HepG2 (cell line): ENCODE measurements around the gene SRSF1. TPM values are rescaled to one million over a fixed set of nuclear protein-coding genes. Genes with fewer than 3 reads are reported as not detected.

ENCODE experiments used
- BATF2 ChIP-seq: sonication (generic); formaldehyde crosslinking; IDR thresholded peaks from 2 replicates; pipeline ENCODE4 v1.8.0; 2022; ENCODE audit warnings: mild to moderate bottlenecking, missing genetic modification reagents, moderate library complexity
- DDIT3 ChIP-seq: sonication (generic); formaldehyde crosslinking; IDR thresholded peaks from 2 replicates; pipeline ENCODE4 v1.4.0; 2020; ENCODE audit warnings: mild to moderate bottlenecking, missing genetic modification reagents
- E2F1 ChIP-seq: sonication (generic); formaldehyde crosslinking; IDR thresholded peaks from 2 replicates; pipeline ENCODE4 v1.5.0; 2020; ENCODE audit warnings: missing genetic modification reagents
- GMEB1 ChIP-seq: sonication (generic); formaldehyde crosslinking; IDR thresholded peaks from 2 replicates; pipeline ENCODE4 v1.5.1; 2020; ENCODE audit warnings: missing genetic modification reagents, mild to moderate bottlenecking, borderline replicate concordance
- HNF4G ChIP-seq, 2 experiments: sonication (generic) in 1 of 2; formaldehyde crosslinking in 1 of 2; IDR thresholded peaks; 2 replicates each; pipeline versions ENCODE4 v1.4.0 to v1.6.1; 2011 to 2020; ENCODE audit warnings: borderline replicate concordance in 2 of 2, low read depth in 2 of 2, mild to moderate bottlenecking in 2 of 2, low read length in 1 of 2, missing genetic modification reagents in 1 of 2, moderate library complexity in 1 of 2
- HOXA5 ChIP-seq: sonication (generic); formaldehyde crosslinking; IDR thresholded peaks from 2 replicates; pipeline ENCODE4 v1.4.0; 2020; ENCODE audit warnings: missing genetic modification reagents
- MAX ChIP-seq: IDR thresholded peaks from 2 replicates; pipeline ENCODE4 v1.6.1; 2012; ENCODE audit warnings: inconsistent platforms
- MED13 ChIP-seq: sonication (generic); formaldehyde crosslinking; IDR thresholded peaks from 2 replicates; pipeline ENCODE4 v1.5.0; 2020; ENCODE audit warnings: missing genetic modification reagents
- MEIS2 ChIP-seq: sonication (generic); formaldehyde crosslinking; IDR thresholded peaks from 2 replicates; pipeline ENCODE4 v1.9.0; 2021; ENCODE audit warnings: mild to moderate bottlenecking, missing genetic modification reagents
- MZF1 ChIP-seq: sonication (generic); formaldehyde crosslinking; IDR thresholded peaks from 2 replicates; pipeline ENCODE4 v1.8.1; 2023; ENCODE audit warnings: mild to moderate bottlenecking, missing genetic modification reagents, borderline replicate concordance
- ONECUT2 ChIP-seq: sonication (generic); formaldehyde crosslinking; IDR thresholded peaks from 2 replicates; pipeline ENCODE4 v1.4.0; 2020; ENCODE audit warnings: missing genetic modification reagents
- SP1 ChIP-seq, 2 experiments: fragments of 450-650 bp in 1 of 2; sonication (generic) in 1 of 2; formaldehyde crosslinking in 1 of 2; IDR thresholded peaks; 2 replicates each; pipeline versions ENCODE4 v1.4.0 to v1.6.1; 2016 to 2020; ENCODE audit warnings: missing genetic modification reagents in 1 of 2
- STAG1 ChIP-seq: sonication (generic); formaldehyde crosslinking; IDR thresholded peaks from 2 replicates; pipeline ENCODE4 v1.4.0; 2020; ENCODE audit warnings: missing genetic modification reagents
- SYNCRIP ChIP-seq: fragments of 200-400 bp; formaldehyde crosslinking; IDR thresholded peaks from 2 replicates; pipeline ENCODE4 v1.6.1; 2018; ENCODE audit warnings: mild to moderate bottlenecking, low read depth, low read length; ENCODE audit not compliant: insufficient read depth
- TRIM22 ChIP-seq: fragments of 450-650 bp; IDR thresholded peaks from 2 replicates; pipeline ENCODE4 v1.6.1; 2017
- ZMYM2 ChIP-seq: sonication (generic); formaldehyde crosslinking; IDR thresholded peaks from 2 replicates; pipeline ENCODE4 v1.8.0; 2022; ENCODE audit warnings: mild to moderate bottlenecking, missing genetic modification reagents
- ZNF274 ChIP-seq: sonication (generic); formaldehyde crosslinking; IDR thresholded peaks from 2 replicates; pipeline ENCODE4 v1.5.1; 2020; ENCODE audit warnings: mild to moderate bottlenecking, missing genetic modification reagents
- ZNF34 ChIP-seq: sonication (generic); formaldehyde crosslinking; IDR thresholded peaks from 2 replicates; pipeline ENCODE4 v1.4.0; 2020; ENCODE audit warnings: mild to moderate bottlenecking, missing genetic modification reagents, borderline replicate concordance
- ZNF367 ChIP-seq: sonication (generic); formaldehyde crosslinking; IDR thresholded peaks from 2 replicates; pipeline ENCODE4 v1.4.0; 2020; ENCODE audit warnings: missing genetic modification reagents, borderline replicate concordance
- ZNF383 ChIP-seq: sonication (generic); formaldehyde crosslinking; IDR thresholded peaks from 2 replicates; pipeline ENCODE4 v1.4.0; 2020; ENCODE audit warnings: missing genetic modification reagents, mild to moderate bottlenecking, borderline replicate concordance
- ZNF441 ChIP-seq: sonication (generic); formaldehyde crosslinking; IDR thresholded peaks from 2 replicates; pipeline ENCODE4 v1.7.0; 2021; ENCODE audit warnings: missing genetic modification reagents, borderline replicate concordance
- ZNF451 ChIP-seq: sonication (generic); formaldehyde crosslinking; IDR thresholded peaks from 2 replicates; pipeline ENCODE4 v1.5.0; 2020; ENCODE audit warnings: mild to moderate bottlenecking, missing genetic modification reagents
- ZNF572 ChIP-seq: sonication (generic); formaldehyde crosslinking; IDR thresholded peaks from 2 replicates; pipeline ENCODE4 v1.5.1; 2020; ENCODE audit warnings: mild to moderate bottlenecking, missing genetic modification reagents
- ZNF607 ChIP-seq: sonication (generic); formaldehyde crosslinking; IDR thresholded peaks from 2 replicates; pipeline ENCODE4 v1.5.1; 2020; ENCODE audit warnings: missing genetic modification reagents, mild to moderate bottlenecking, borderline replicate concordance
- ZSCAN25 ChIP-seq: sonication (generic); formaldehyde crosslinking; IDR thresholded peaks from 2 replicates; pipeline ENCODE4 v1.8.0; 2022; ENCODE audit warnings: mild to moderate bottlenecking, missing genetic modification reagents
- polyA plus RNA-seq, 8 experiments: library from polyadenylated mRNA; depleted of rRNA in 3 of 8; stranded (reverse) in 7 of 8; unstranded in 1 of 8; fragments of >200 nt; fragmentation: Illumina TruSeq in 4 of 8; extraction: Trizol in 4 of 8; gene quantifications; 2 replicates each; pipeline versions ENCODE4 v1.2.1 to v1.2.3, GENCODE V29; 2011 to 2016; ENCODE audit warnings: low read depth in 4 of 8, missing spikeins in 1 of 8, mixed read lengths in 1 of 8; ENCODE audit not compliant: insufficient read depth in 1 of 8
- total RNA-seq, 5 experiments: library from RNA; depleted of rRNA; stranded (reverse); fragments of >200 nt; fragmentation: Illumina TruSeq; extraction: Trizol; gene quantifications; 2 replicates each; pipeline ENCODE4 v1.2.3, GENCODE V29; 2016; ENCODE audit warnings: low read depth in 1 of 5

Gene SRSF1
- total and polyA plus RNA-seq, 2 of the 13 experiments (the other 11 are each of a cell fraction or from before 2014, with no cell fraction given), result 142 to 445 TPM

- TF ChIP-seq ZNF607 (no peak), ONECUT2 (CRISPR knock-in tag) (no peak), DDIT3 (no peak), ZNF34 (CRISPR knock-in tag) (no peak), HNF4G (IDR thresholded peaks at IDR 0.05; ENCODE audit: borderline replicate concordance, low read depth, low read length) (peak; percentile 47; the same call in 1 of the 2 replicates), HNF4G (CRISPR knock-in tag; IDR thresholded peaks at IDR 0.05; ENCODE audit: borderline replicate concordance, low read depth) (no peak), ZMYM2 (no peak), SP1 (IDR thresholded peaks at IDR 0.05) (no peak), SP1 (CRISPR knock-in tag; IDR thresholded peaks at IDR 0.05) (no peak), ZNF572 (no peak), BATF2 (CRISPR knock-in tag) (no peak), MEIS2 (CRISPR knock-in tag) (no peak), ZSCAN25 (CRISPR knock-in tag) (no peak), ZNF383 (CRISPR knock-in tag) (no peak), MAX (no peak), HOXA5 (CRISPR knock-in tag) (peak; percentile 47; the same call in 1 of the 2 replicates), MED13 (CRISPR knock-in tag) (no peak), ZNF451 (no peak), STAG1 (CRISPR knock-in tag) (no peak), TRIM22 (no peak), GMEB1 (no peak), MZF1 (no peak), SYNCRIP (no peak), E2F1 (no peak), ZNF274 (CRISPR knock-in tag) (no peak), ZNF367 (CRISPR knock-in tag) (no peak), ZNF441 (CRISPR knock-in tag) (no peak)
Observed at GRCh38 chr17:57984936-57985674, 21.9 kb downstream of the SRSF1 start (continued).
